C4-2B (cell line): ENCODE results near the gene SERTAD1.

Experiments
- CTCF ChIP-seq: fragments of 450-650 bp; conservative IDR thresholded peaks from 2 replicates; pipeline ENCODE4 v1.5.1; 2017; ENCODE audit warnings: mild to moderate bottlenecking
- ZFX ChIP-seq: fragments of 450-650 bp; IDR thresholded peaks from 2 replicates; pipeline ENCODE4 v1.6.1; 2017

DNA sequence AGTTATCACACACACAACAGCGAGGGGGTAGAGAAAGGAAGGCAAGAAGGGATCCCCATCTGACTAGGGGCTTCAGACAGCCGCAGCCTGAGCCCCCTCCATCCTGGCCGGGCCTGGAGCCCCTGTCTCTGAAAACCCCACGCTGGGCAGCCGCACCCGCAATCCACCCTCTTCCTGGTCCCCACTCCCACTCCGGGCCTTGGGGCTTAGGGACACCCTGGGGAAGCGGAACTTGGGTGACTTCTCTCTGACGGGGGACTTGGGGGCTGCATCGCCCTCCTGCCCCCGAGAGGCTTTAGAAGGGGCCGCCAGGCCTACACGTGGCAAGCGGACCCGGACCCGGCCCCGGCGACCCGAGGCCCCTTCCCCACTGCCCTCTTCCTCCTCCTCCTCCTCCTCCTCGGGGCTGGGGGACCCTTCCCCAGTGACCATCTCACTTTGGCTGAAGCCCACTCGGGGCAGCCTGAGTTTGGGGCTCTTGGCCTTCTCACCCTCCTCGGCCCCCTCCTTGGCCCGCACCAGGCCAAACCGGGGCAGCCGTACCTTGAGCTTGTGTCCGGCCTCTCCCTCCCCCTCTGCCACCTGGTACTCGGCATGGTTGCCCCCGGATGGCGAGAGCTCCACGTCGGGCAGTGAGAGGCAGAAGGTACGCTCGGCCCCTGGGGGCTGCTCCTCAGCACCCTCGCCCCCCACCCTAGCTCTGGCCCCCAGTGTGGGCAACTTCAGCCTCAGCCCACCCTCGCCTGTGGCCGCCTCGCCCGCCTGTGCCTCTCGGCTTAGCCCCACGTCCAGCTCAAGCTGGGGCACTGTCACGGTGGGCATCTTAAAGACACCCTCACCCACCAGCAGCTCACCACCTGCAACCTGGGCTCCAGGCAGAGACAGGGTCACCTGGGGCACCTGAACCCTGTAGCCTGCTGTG is 31.6 kb downstream of the SERTAD1 start:
- no peak for TF ChIP-seq CTCF
- no peak for TF ChIP-seq ZFX
